Measurements from ENCODE around the gene DCUN1D3. TPM values are rescaled to one million over a fixed set of nuclear protein-coding genes. Genes with fewer than 3 reads are reported as not detected.

Gene DCUN1D3
- total RNA-seq, 1 experiment from 2014 or later = 16.1 TPM

Other genes with a start within 250 kb of the DCUN1D3 start
- 0.81 and 0.83 TPM in 2 replicates for gene ACSM1, start 202.7 kb downstream of the DCUN1D3 start, total RNA-seq (2021)
- gene THUMPD1, start 158.5 kb downstream of the DCUN1D3 start, total RNA-seq (2021) = 48.8 and 51.3 TPM in 2 replicates
- gene ACSM3, start 136.3 kb downstream of the DCUN1D3 start, total RNA-seq (2021) = 3.1 and 4.0 TPM in 2 replicates
- 22.4 and 24.6 TPM in 2 replicates for gene ERI2, start 93.9 kb downstream of the DCUN1D3 start, total RNA-seq (2021)
- gene REXO5, start 93.8 kb downstream of the DCUN1D3 start, total RNA-seq (2021) = 6.7 and 7.6 TPM in 2 replicates
- gene LYRM1, start 413 bp upstream of the DCUN1D3 start, total RNA-seq (2021) = 9.6 and 10.6 TPM in 2 replicates